A549 (cell line): ENCODE measurements around the gene CAPN2. TPM values are rescaled to one million over a fixed set of nuclear protein-coding genes. Genes with fewer than 3 reads are reported as not detected.

Experiments
- ATAC-seq, 2 experiments: fragments of 200-7000 bp in 1 of 2; fragments of >200 bp in 1 of 2; cut with Nextera tagmentation in 1 of 2; cut with Tn5 transposase in 1 of 2; 3 replicates each; pipeline versions ENCODE4 v1.8.0 to v1.9.1; 2018 to 2020; ENCODE audit warnings: mild to moderate bottlenecking in 1 of 2, moderate library complexity in 1 of 2
- CTCF ChIA-PET: fragments of 300-600 bp; sonication (Branson Sonifier 250); formaldehyde crosslinking; extraction: SDS; loops from one replicate; lab custom pipeline; 2021; ENCODE audit warnings: antibody characterized with exemption, inconsistent platforms; lab: Yijun Ruan, JAX
- POLR2A ChIA-PET: fragments of 350-600 bp; formaldehyde crosslinking; extraction: SDS; loops from one replicate; lab custom pipeline; 2021; ENCODE audit warnings: antibody characterized with exemption, inconsistent platforms; lab: Yijun Ruan, JAX
- DNase-seq, 2 experiments: peaks; one replicate each; pipeline versions ENCODE4 v3.0.0 to v3.0.0-alpha.2; 2011 to 2016; ENCODE audit warnings: low read depth in 1 of 2, low spot score in 1 of 2
- FAIRE-seq: peaks from 2 replicates; lab custom pipeline; 2011; peaks lifted over from hg19 to GRCh38; lab: Jason Lieb, UNC
- H3K27ac ChIP-seq, 2 experiments: fragments of >200 bp; sonication (Bioruptor Twin); formaldehyde crosslinking; 3 replicates each; pipeline ENCODE4 v1.5.1; 2016 to 2017
- H3K4me1 ChIP-seq: fragments of >200 bp; sonication (Bioruptor Twin); formaldehyde crosslinking; 3 replicates; pipeline ENCODE4 v1.6.1; 2016
- H3K4me2 ChIP-seq: fragments of >200 bp; sonication (Bioruptor Twin); formaldehyde crosslinking; 3 replicates; pipeline ENCODE4 v1.6.1; 2016
- H3K4me3 ChIP-seq: fragments of >200 bp; sonication (Bioruptor Twin); formaldehyde crosslinking; 3 replicates; pipeline ENCODE4 v1.5.1; 2016
- H3K9me3 ChIP-seq: fragments of >200 bp; sonication (Bioruptor Twin); formaldehyde crosslinking; 3 replicates; pipeline ENCODE4 v1.6.1; 2016
- CEBPB ChIP-seq, 2 experiments: fragments of >200 bp in 1 of 2; sonication (Bioruptor Twin) in 1 of 2; formaldehyde crosslinking in 1 of 2; IDR thresholded peaks; 2 replicates each; pipeline ENCODE4 v1.6.1; 2012 to 2016
- CHD4 ChIP-seq: fragments of 200-600 bp; sonication (generic); IDR thresholded peaks from 2 replicates; pipeline ENCODE4 v1.6.1; 2016; ENCODE audit warnings: antibody characterized with exemption, mild to moderate bottlenecking, borderline replicate concordance
- E2F6 ChIP-seq: IDR thresholded peaks from 2 replicates; pipeline ENCODE4 v1.6.1; 2012; ENCODE audit warnings: low read depth, borderline replicate concordance
- EP300 ChIP-seq, 2 experiments: fragments of >200 bp; sonication (Bioruptor Twin); formaldehyde crosslinking; IDR thresholded peaks; 2 replicates in 1 of 2; 3 replicates in 1 of 2; pipeline ENCODE4 v1.6.1; 2016 to 2017
- ESRRA ChIP-seq: fragments of 150-350 bp; IDR thresholded peaks from 2 replicates; pipeline ENCODE4 v1.6.1; 2014; ENCODE audit warnings: mild to moderate bottlenecking, low read length, borderline replicate concordance
- FOSL2 ChIP-seq, 2 experiments: fragments of 450-650 bp in 1 of 2; fragments of >200 bp in 1 of 2; sonication (Bioruptor Twin) in 1 of 2; formaldehyde crosslinking; IDR thresholded peaks; 2 replicates each; pipeline versions ENCODE4 v1.5.0 to v1.6.1; 2016 to 2020; ENCODE audit warnings: mild to moderate bottlenecking in 1 of 2, moderate library complexity in 1 of 2
- GATA3 ChIP-seq: IDR thresholded peaks from 2 replicates; pipeline ENCODE4 v1.6.1; 2012; ENCODE audit warnings: borderline replicate concordance
- HDAC2 ChIP-seq: fragments of 200-600 bp; sonication (generic); IDR thresholded peaks from 2 replicates; pipeline ENCODE4 v1.6.1; 2016
- HES2 ChIP-seq: fragments of >200 bp; sonication (Bioruptor Twin); formaldehyde crosslinking; IDR thresholded peaks from 2 replicates; pipeline ENCODE4 v1.6.1; 2016
- HOXA7 ChIP-seq: fragments of 250-450 bp; sonication (Bioruptor Pico); IDR thresholded peaks from 2 replicates; pipeline ENCODE4 v1.5.0; 2020; ENCODE audit warnings: mild to moderate bottlenecking, moderate library complexity
- HOXB5 ChIP-seq: fragments of 250-450 bp; sonication (Bioruptor Pico); IDR thresholded peaks from 2 replicates; pipeline ENCODE4 v1.5.0; 2020; ENCODE audit warnings: mild to moderate bottlenecking, moderate library complexity
- JUNB ChIP-seq: fragments of >200 bp; sonication (Bioruptor Twin); formaldehyde crosslinking; IDR thresholded peaks from 2 replicates; pipeline ENCODE4 v1.6.1; 2016
- KDM1A ChIP-seq: fragments of 200-600 bp; sonication (generic); IDR thresholded peaks from 2 replicates; pipeline ENCODE4 v1.6.1; 2016; ENCODE audit warnings: low read depth, mild to moderate bottlenecking
- MAX ChIP-seq: IDR thresholded peaks from 2 replicates; pipeline ENCODE4 v1.6.1; 2012
- NFE2L2 ChIP-seq: fragments of 150-350 bp; conservative IDR thresholded peaks from 2 replicates; pipeline ENCODE4 v1.6.1; 2014; ENCODE audit warnings: low read length
- NPAS2 ChIP-seq: fragments of 250-450 bp; sonication (Bioruptor Pico); IDR thresholded peaks from 2 replicates; pipeline ENCODE4 v1.8.0; 2022; ENCODE audit warnings: mild to moderate bottlenecking, moderate library complexity, borderline replicate concordance
- NR3C1 ChIP-seq: fragments of >200 bp; sonication (Bioruptor Twin); formaldehyde crosslinking; IDR thresholded peaks from 3 replicates; pipeline ENCODE4 v1.6.1; 2017
- PHF8 ChIP-seq: fragments of 200-600 bp; sonication (generic); IDR thresholded peaks from 2 replicates; pipeline ENCODE4 v1.6.1; 2016; ENCODE audit warnings: low read depth, mild to moderate bottlenecking, antibody characterized with exemption, moderate library complexity, borderline replicate concordance
- POLR2AphosphoS2 ChIP-seq: conservative IDR thresholded peaks from 2 replicates; pipeline ENCODE4 v1.6.1; 2012; ENCODE audit warnings: low read length, improper control_type of control experiment, inconsistent platforms
- RARB ChIP-seq: fragments of 250-450 bp; sonication (Bioruptor Pico); IDR thresholded peaks from 2 replicates; pipeline ENCODE4 v1.8.0; 2021; ENCODE audit warnings: mild to moderate bottlenecking, moderate library complexity
- RFX5 ChIP-seq: fragments of 450-650 bp; IDR thresholded peaks from 2 replicates; pipeline ENCODE4 v1.7.1; 2014; ENCODE audit warnings: antibody characterized with exemption, mild to moderate bottlenecking, moderate library complexity
- ZC3H11A ChIP-seq: fragments of 450-650 bp; IDR thresholded peaks from 2 replicates; pipeline ENCODE4 v1.6.1; 2014; ENCODE audit warnings: antibody characterized with exemption, mild to moderate bottlenecking
- ZNF302 ChIP-seq: fragments of 250-450 bp; sonication (Bioruptor Pico); IDR thresholded peaks from 2 replicates; pipeline ENCODE4 v1.9.0; 2021; ENCODE audit warnings: inconsistent platforms, mild to moderate bottlenecking, moderate library complexity
- ZSCAN20 ChIP-seq: fragments of 250-450 bp; sonication (Bioruptor Pico); IDR thresholded peaks from 2 replicates; pipeline ENCODE4 v1.8.0; 2022; ENCODE audit warnings: mild to moderate bottlenecking, moderate library complexity
- WGBS: methylation state at CpG from one replicate; pipeline ENCODE4 v1.1.6; 2017; ENCODE audit errors: missing lambda C conversion rate; 5-methylcytosine and 5-hydroxymethylcytosine counted together
- polyA plus RNA-seq, 4 experiments: library from polyadenylated mRNA; depleted of rRNA in 3 of 4; stranded (reverse); fragments of >200 nt; fragmentation: RNase III in 1 of 4; extraction: RNeasy Plus Mini Kit Qiagen cat#74134 plus additional on column Dnase treatment in 1 of 4; gene quantifications; 2 replicates in 3 of 4; 3 replicates in 1 of 4; pipeline ENCODE4 v1.2.3, GENCODE V29; 2011 to 2017
- TF ChIP-seq, protein P1 (sequence below): fragments of 250-450 bp; sonication (Bioruptor Pico); IDR thresholded peaks from 2 replicates; pipeline ENCODE4 v1.5.0; 2021; ENCODE audit warnings: mild to moderate bottlenecking, moderate library complexity, borderline replicate concordance
- TF ChIP-seq, protein P2 (sequence below): fragments of 450-650 bp; IDR thresholded peaks from 2 replicates; pipeline ENCODE4 v1.6.1; 2014; ENCODE audit warnings: antibody characterized with exemption

The CAPN2 gene
- polyA plus RNA-seq, 2 of the 4 experiments (the other 2 are of a cell fraction) = 199 to 300 TPM

- H3K27ac ChIP-seq = peak overlapping the region; percentile 69 to 86
- no peak for TF ChIP-seq ZC3H11A
- no peak for TF ChIP-seq CHD4
- no peak for TF ChIP-seq NFE2L2
- TF ChIP-seq RARB (CRISPR knock-in tag) = no peak
- no peak for TF ChIP-seq GATA3
- TF ChIP-seq, protein P1, sequence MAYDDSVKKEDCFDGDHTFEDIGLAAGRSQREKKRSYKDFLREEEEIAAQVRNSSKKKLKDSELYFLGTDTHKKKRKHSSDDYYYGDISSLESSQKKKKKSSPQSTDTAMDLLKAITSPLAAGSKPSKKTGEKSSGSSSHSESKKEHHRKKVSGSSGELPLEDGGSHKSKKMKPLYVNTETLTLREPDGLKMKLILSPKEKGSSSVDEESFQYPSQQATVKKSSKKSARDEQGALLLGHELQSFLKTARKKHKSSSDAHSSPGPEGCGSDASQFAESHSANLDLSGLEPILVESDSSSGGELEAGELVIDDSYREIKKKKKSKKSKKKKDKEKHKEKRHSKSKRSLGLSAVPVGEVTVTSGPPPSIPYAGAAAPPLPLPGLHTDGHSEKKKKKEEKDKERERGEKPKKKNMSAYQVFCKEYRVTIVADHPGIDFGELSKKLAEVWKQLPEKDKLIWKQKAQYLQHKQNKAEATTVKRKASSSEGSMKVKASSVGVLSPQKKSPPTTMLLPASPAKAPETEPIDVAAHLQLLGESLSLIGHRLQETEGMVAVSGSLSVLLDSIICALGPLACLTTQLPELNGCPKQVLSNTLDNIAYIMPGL (CRISPR knock-in tag) = no peak
- no peak for TF ChIP-seq ZNF302
- TF ChIP-seq HOXB5 (CRISPR knock-in tag) = no peak
- no peak for TF ChIP-seq HES2
- TF ChIP-seq POLR2AphosphoS2 = no peak
- peaks cover 83% of the 10 kb centered on the region for H3K4me1 ChIP-seq
- DNase-seq (no peak), ATAC-seq (peak; percentile 1 to 20; a peak in 3 of 6 replicates), FAIRE-seq (no peak)
- peak overlapping the region; percentile 77 for H3K4me2 ChIP-seq
- 47% methylated on average over 13 of the region's 13 CpGs for WGBS
- H3K9me3 ChIP-seq = no peaks in the 10 kb centered on the region
- POLR2A ChIA-PET = no interaction called here
- H3K4me3 ChIP-seq = peak overlapping the region; percentile 1; the same call in 1 of the 3 replicates
- CTCF ChIA-PET = interaction anchor here (1.0 to 10.2 kb wide), 6 partner anchors 8 to 1191 kb away, joined by 3 to 122 read pairs (median 3); no protein-coding TSS in a partner anchor
These were observed 18.9 kb downstream of the CAPN2 start for GRCh38 chr1:223731133-223731770.

- Histone ChIP-seq H3K9me3 (no peaks in the 10 kb centered on the region), H3K4me1 (peaks cover 83% of the 10 kb centered on the region), H3K27ac (peak overlapping the region; percentile 60 to 86), H3K4me2 (peak overlapping the region; percentile 77), H3K4me3 (0 out of 3 replicates have a peak overlapping the region, but pooled peaks have one; percentile 12)
- POLR2A ChIA-PET = no interaction called here
- FAIRE-seq (no peak), ATAC-seq (peak; percentile 7 to 26; a peak in 3 of 6 replicates), DNase-seq (no peak)
- CTCF ChIA-PET = interaction anchor here (0.6 to 10.1 kb wide), 7 partner anchors 8 to 35 kb away, joined by 3 to 100 read pairs (median 3); partner anchors contain the start of gene CAPN2
- no peak for TF ChIP-seq KDM1A
- TF ChIP-seq NFE2L2 = no peak
- TF ChIP-seq MAX = 0 out of 2 replicates have a peak, but pooled peaks have one; percentile 10
- 0 out of 2 replicates have a peak, but pooled peaks have one; percentile 25 for TF ChIP-seq GATA3
- 33% methylated on average over 4 of the region's 6 CpGs for WGBS
These were observed 20.9 kb downstream of the CAPN2 start for GRCh38 chr1:223732993-223733798.

DNA sequence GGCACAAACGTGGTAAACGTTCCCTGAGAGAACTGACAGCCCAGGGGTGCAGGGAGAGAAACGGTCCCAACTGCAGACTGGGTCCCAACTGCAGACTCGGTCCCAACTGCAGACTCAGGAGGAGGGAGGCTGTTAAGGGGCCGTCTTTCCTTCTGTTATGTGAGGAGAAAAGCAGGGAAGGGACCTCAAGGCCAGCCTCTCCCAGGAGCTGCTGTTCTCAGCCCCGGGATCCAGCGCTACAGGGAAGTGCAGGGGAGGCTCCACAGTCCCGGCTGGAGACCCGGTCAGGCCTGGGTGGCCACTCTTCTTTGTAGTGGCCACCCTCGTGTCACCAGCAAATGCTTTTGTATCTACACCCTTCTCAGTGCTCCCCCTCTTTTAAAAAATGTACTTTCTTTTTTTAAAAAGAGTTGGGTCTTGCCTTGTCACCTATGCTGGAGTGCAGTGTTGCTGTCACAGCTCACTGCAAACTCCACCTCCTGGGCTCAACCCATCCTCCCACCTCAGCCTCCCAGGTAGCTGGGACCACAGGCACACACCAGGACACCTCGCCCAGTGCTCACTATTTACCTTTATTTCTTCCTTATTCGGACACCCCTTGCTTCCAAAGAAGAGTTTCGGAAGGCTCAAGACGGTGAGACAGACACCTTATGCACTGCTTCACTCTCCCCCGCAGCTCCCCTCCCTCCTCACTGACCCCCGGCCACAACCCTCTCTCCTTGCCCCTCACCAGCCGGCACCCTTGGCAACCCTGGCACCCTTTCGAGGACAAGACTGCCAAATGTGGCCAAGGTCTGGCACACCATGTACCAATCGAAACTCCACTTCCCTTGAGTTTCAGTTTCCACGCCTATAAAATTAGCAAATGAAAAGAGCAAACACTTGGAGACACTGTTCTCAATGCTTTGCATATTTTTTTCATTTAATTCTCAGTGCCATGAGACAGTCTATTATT is 21.8 kb downstream of the CAPN2 start:
- POLR2A ChIA-PET = no interaction called here
- DNase-seq = no peak
- peak; percentile 19 to 36; a peak in 4 of 6 replicates for ATAC-seq
- Histone ChIP-seq H3K4me2 (peak overlapping the region; percentile 77), H3K4me3 (no peak overlapping the region), H3K27ac (peak overlapping the region; percentile 60 to 86), H3K9me3 (no peaks in the 10 kb centered on the region), H3K4me1 (peaks cover 90% of the 10 kb centered on the region)
- FAIRE-seq = no peak
- CTCF ChIA-PET = interaction anchor here (1.4 to 10.1 kb wide), 3 partner anchors 9 to 22 kb away, joined by 3 to 100 read pairs (median 5); partner anchors contain the start of gene CAPN2
- WGBS = 79% methylated on average over 19 of the region's 20 CpGs
- TF ChIP-seq ZSCAN20 (no peak), NR3C1 (no peak), ESRRA (no peak), FOSL2 (IDR thresholded peaks at IDR 0.05) (no peak), FOSL2 (CRISPR knock-in tag; IDR thresholded peaks at IDR 0.05) (no peak), HDAC2 (no peak), JUNB (no peak), RFX5 (no peak), EP300 (IDR thresholded peaks at IDR 0.05) (no peak), NPAS2 (CRISPR knock-in tag) (no peak), HOXA7 (no peak), NFE2L2 (no peak), E2F6 (no peak), CEBPB (IDR thresholded peaks at IDR 0.05) (no peak), PHF8 (no peak)
- TF ChIP-seq, protein P2, sequence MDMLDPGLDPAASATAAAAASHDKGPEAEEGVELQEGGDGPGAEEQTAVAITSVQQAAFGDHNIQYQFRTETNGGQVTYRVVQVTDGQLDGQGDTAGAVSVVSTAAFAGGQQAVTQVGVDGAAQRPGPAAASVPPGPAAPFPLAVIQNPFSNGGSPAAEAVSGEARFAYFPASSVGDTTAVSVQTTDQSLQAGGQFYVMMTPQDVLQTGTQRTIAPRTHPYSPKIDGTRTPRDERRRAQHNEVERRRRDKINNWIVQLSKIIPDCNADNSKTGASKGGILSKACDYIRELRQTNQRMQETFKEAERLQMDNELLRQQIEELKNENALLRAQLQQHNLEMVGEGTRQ = no peak
